ENCODE measurements around the gene RD3L. TPM values are rescaled to one million over a fixed set of nuclear protein-coding genes. Genes with fewer than 3 reads are reported as not detected.

Gene RD3L
- total RNA-seq, 1 experiment from 2014 or later: not detected

GRCh38 chr14:103920981-103921854, 21.1 kb downstream of the RD3L start (continued):
- peak; percentile 81 to 99 (median 87) for TF ChIP-seq CTCF (IDR thresholded peaks at IDR 0.05 in 2 of 3, conservative IDR thresholded peaks at IDR 0.05 in 1 of 3; ENCODE audit: borderline replicate concordance in 1 of 3, insufficient read depth in 1 of 3, low read depth in 2 of 3, low read length in 2 of 3)
- peak; percentile 84 for TF ChIP-seq POLR2A (IDR thresholded peaks at IDR 0.05; ENCODE audit: borderline replicate concordance, extremely low read depth, insufficient read depth, insufficient read length)

GRCh38 chr14:103916636-103917262, 25.6 kb downstream of the RD3L start:
- H3K79me2 ChIP-seq (ENCODE audit: insufficient read depth, low read length): peaks cover 79% of the 10 kb centered on the region
- no peaks in the 10 kb centered on the region for H3K9me3 ChIP-seq (ENCODE audit: control insufficient read depth in 1 of 2, insufficient read depth in 1 of 2, low read depth in 1 of 2, low read length in 2 of 2)
- H3K9me2 ChIP-seq (ENCODE audit: insufficient read depth): no peaks in the 10 kb centered on the region
- no peak overlapping the region for H3K27ac ChIP-seq (ENCODE audit: low read depth, low read length)
- no TSS peak for BruUV-seq (replicated peaks)
- no peak for TF ChIP-seq SRF (IDR thresholded peaks at IDR 0.05; ENCODE audit: low read depth)
- TF ChIP-seq ZBTB33 (IDR thresholded peaks at IDR 0.05; ENCODE audit: extremely low read depth, insufficient replicate concordance, low read length): no peak
- no peak for TF ChIP-seq SP1 (IDR thresholded peaks at IDR 0.05; ENCODE audit: low read depth)
- TF ChIP-seq CEBPB (IDR thresholded peaks at IDR 0.05; ENCODE audit: low read depth): no peak
- no peak overlapping the region for H3K4me3 ChIP-seq (replicated peaks in 1 of 2; ENCODE audit: low read depth in 1 of 2, low read length in 2 of 2)
- DNase-seq (ENCODE audit: low read depth, low spot score) (no peak), ATAC-seq (no peak)
- POLR2A ChIA-PET: no interaction called here
- H3K27me3 ChIP-seq (ENCODE audit: insufficient read depth, low read length): no peaks in the 10 kb centered on the region
- H2AFZ ChIP-seq (ENCODE audit: low read depth, low read length, poor library complexity, severe bottlenecking): no peak overlapping the region
- H3K4me1 ChIP-seq (ENCODE audit: control insufficient read depth in 1 of 2, insufficient read depth in 2 of 2, low read length in 2 of 2): peaks cover 5 to 9% of the 10 kb centered on the region in 2 experiments; a peak in 3 of 4 replicates
- peaks cover 4% of the 10 kb centered on the region; the same call in 1 of the 2 replicates for H4K20me1 ChIP-seq (ENCODE audit: insufficient read depth)
- peaks cover 28 to 33% of the 10 kb centered on the region in 2 experiments for H3K36me3 ChIP-seq (ENCODE audit: control insufficient read depth in 1 of 2, insufficient read depth in 2 of 2, low read length in 2 of 2)
- no peak overlapping the region for H3K9ac ChIP-seq (ENCODE audit: low read length)
- CTCF ChIA-PET: interaction anchor here (0.8 to 1.2 kb wide), 2 partner anchors 11 to 16 kb away, joined by 3 to 6 read pairs; no protein-coding TSS in a partner anchor
- H3K4me2 ChIP-seq (ENCODE audit: low read length): no peak overlapping the region
- RAD21 ChIA-PET (ENCODE audit: low non-redundant PET in 1 of 2, low total read pairs in 2 of 2, uncharacterized antibody in 2 of 2, unreplicated experiment in 2 of 2): no interaction called here
- intact Hi-C loops (cut with micrococcal nuclease): no loop called here
